Ectodermal cell (in vitro differentiated cells): ENCODE data around the gene NTSR1.

ENCODE experiments used
- H3K27ac ChIP-seq: 2 replicates; pipeline ENCODE4 v1.7.0; 2013; ENCODE audit warnings: mild to moderate bottlenecking, low read depth, low read length; ENCODE audit not compliant: insufficient read depth, poor library complexity, severe bottlenecking
- H3K27me3 ChIP-seq: 2 replicates; pipeline ENCODE4 v1.7.0; 2013; ENCODE audit warnings: mild to moderate bottlenecking, low read length; ENCODE audit not compliant: insufficient read depth, control insufficient read depth, poor library complexity, severe bottlenecking
- H3K36me3 ChIP-seq: one replicate; pipeline ENCODE4 v1.7.0; 2013; ENCODE audit warnings: low read length; ENCODE audit not compliant: control insufficient read depth, insufficient read depth
- H3K4me1 ChIP-seq: one replicate; pipeline ENCODE4 v1.7.0; 2013; ENCODE audit warnings: low read length; ENCODE audit not compliant: control insufficient read depth, insufficient read depth
- H3K4me3 ChIP-seq: 2 replicates; pipeline ENCODE4 v1.7.0; 2013; ENCODE audit warnings: low read depth, low read length, control low read depth; ENCODE audit not compliant: insufficient read depth
- H3K9me3 ChIP-seq: 2 replicates; pipeline ENCODE4 v1.7.0; 2013; ENCODE audit warnings: mild to moderate bottlenecking, low read length, moderate library complexity; ENCODE audit not compliant: control insufficient read depth
- WGBS, 2 experiments: methylation state at CpG; one replicate each; pipeline ENCODE4 v1.1.7; 2013; ENCODE audit warnings: missing lambda C conversion rate in 2 of 2; 5-methylcytosine and 5-hydroxymethylcytosine counted together

NTSR1 gene

GRCh38 chr20:62776035-62776691 is 67.5 kb downstream of the NTSR1 start:
- Histone ChIP-seq H3K4me1 (peaks cover 12% of the 10 kb centered on the region), H3K36me3 (no peaks in the 10 kb centered on the region), H3K9me3 (no peaks in the 10 kb centered on the region), H3K4me3 (no peak overlapping the region), H3K27me3 (no peaks in the 10 kb centered on the region), H3K27ac (no peak overlapping the region)
- WGBS, 2 experiments, result 94 to 95% methylated on average over 24 of the region's 24 CpGs

GRCh38 chr20:62776692-62777527 is 68.3 kb downstream of the NTSR1 start:
- H3K36me3 ChIP-seq, result no peaks in the 10 kb centered on the region
- no peaks in the 10 kb centered on the region for H3K9me3 ChIP-seq
- no peak overlapping the region for H3K27ac ChIP-seq
- 89 to 92% methylated on average over 14 of the region's 14 CpGs for WGBS, 2 experiments
- H3K4me3 ChIP-seq, result no peak overlapping the region
- no peaks in the 10 kb centered on the region for H3K27me3 ChIP-seq
- H3K4me1 ChIP-seq, result peaks cover 12% of the 10 kb centered on the region

- WGBS, 2 experiments, result 94 to 96% methylated on average over 8 of the region's 8 CpGs
- peaks cover 9% of the 10 kb centered on the region for H3K4me1 ChIP-seq
- no peak overlapping the region for H3K27ac ChIP-seq
- H3K27me3 ChIP-seq, result no peaks in the 10 kb centered on the region
- H3K4me3 ChIP-seq, result no peak overlapping the region
- no peaks in the 10 kb centered on the region for H3K9me3 ChIP-seq
- H3K36me3 ChIP-seq, result no peaks in the 10 kb centered on the region
These were observed 68.8 kb downstream of the NTSR1 start for GRCh38 chr20:62777528-62777830.

- no peaks in the 10 kb centered on the region for H3K27me3 ChIP-seq
- H3K4me1 ChIP-seq, result peaks cover 4% of the 10 kb centered on the region
- 96% methylated on average over 9 of the region's 9 CpGs for WGBS, 2 experiments
- no peak overlapping the region for H3K27ac ChIP-seq
- no peak overlapping the region for H3K4me3 ChIP-seq
- no peaks in the 10 kb centered on the region for H3K9me3 ChIP-seq
- H3K36me3 ChIP-seq, result no peaks in the 10 kb centered on the region
These were observed 69.4 kb downstream of the NTSR1 start for GRCh38 chr20:62778058-62778457.

- Histone ChIP-seq H3K27me3 (no peaks in the 10 kb centered on the region), H3K9me3 (no peaks in the 10 kb centered on the region), H3K36me3 (no peaks in the 10 kb centered on the region), H3K4me3 (no peak overlapping the region), H3K27ac (no peak overlapping the region), H3K4me1 (peaks cover 4% of the 10 kb centered on the region)
- WGBS, 2 experiments, result 71 to 76% methylated on average over 24 of the region's 24 CpGs
These were observed 70.2 kb downstream of the NTSR1 start for GRCh38 chr20:62778601-62779416.

GRCh38 chr20:62779417-62779685 is 70.7 kb downstream of the NTSR1 start:
- H3K36me3 ChIP-seq, result no peaks in the 10 kb centered on the region
- no peaks in the 10 kb centered on the region for H3K27me3 ChIP-seq
- WGBS, 2 experiments, result 92 to 93% methylated on average over 7 of the region's 7 CpGs
- no peaks in the 10 kb centered on the region for H3K9me3 ChIP-seq
- peaks cover 4% of the 10 kb centered on the region for H3K4me1 ChIP-seq
- H3K27ac ChIP-seq, result no peak overlapping the region
- no peak overlapping the region for H3K4me3 ChIP-seq

GRCh38 chr20:62780204-62780603 is 71.6 kb downstream of the NTSR1 start:
- Histone ChIP-seq H3K36me3 (no peaks in the 10 kb centered on the region), H3K9me3 (no peaks in the 10 kb centered on the region), H3K27me3 (no peaks in the 10 kb centered on the region), H3K4me3 (no peak overlapping the region), H3K4me1 (no peaks in the 10 kb centered on the region), H3K27ac (no peak overlapping the region)
- 90% methylated on average over 20 of the region's 20 CpGs for WGBS, 2 experiments

- WGBS, 2 experiments, result 89 to 90% methylated on average over 17 of the region's 17 CpGs
- Histone ChIP-seq H3K4me1 (peaks cover under 1% of the 10 kb centered on the region), H3K9me3 (no peaks in the 10 kb centered on the region), H3K4me3 (no peak overlapping the region), H3K27ac (no peak overlapping the region), H3K36me3 (no peaks in the 10 kb centered on the region), H3K27me3 (no peaks in the 10 kb centered on the region)
These were observed 72.1 kb downstream of the NTSR1 start for GRCh38 chr20:62780696-62781095.

- H3K27me3 ChIP-seq, result no peaks in the 10 kb centered on the region
- WGBS, 2 experiments, result 82 to 85% methylated on average over 18 of the region's 18 CpGs
- no peak overlapping the region for H3K4me3 ChIP-seq
- no peak overlapping the region for H3K27ac ChIP-seq
- H3K36me3 ChIP-seq, result no peaks in the 10 kb centered on the region
- peaks cover 5% of the 10 kb centered on the region for H3K4me1 ChIP-seq
- H3K9me3 ChIP-seq, result no peaks in the 10 kb centered on the region
These were observed 73.7 kb downstream of the NTSR1 start for GRCh38 chr20:62782149-62782892.

- WGBS, 2 experiments, result 88 to 93% methylated on average over 9 of the region's 9 CpGs
- H3K4me3 ChIP-seq, result no peak overlapping the region
- H3K27ac ChIP-seq, result no peak overlapping the region
- no peaks in the 10 kb centered on the region for H3K27me3 ChIP-seq
- peaks cover 5% of the 10 kb centered on the region for H3K4me1 ChIP-seq
- H3K36me3 ChIP-seq, result no peaks in the 10 kb centered on the region
- H3K9me3 ChIP-seq, result no peaks in the 10 kb centered on the region
These were observed 74.2 kb downstream of the NTSR1 start for GRCh38 chr20:62782893-62783278.
